Activated CD4-positive, alpha-beta T cell treated with anti-CD3 and anti-CD28 coated beads, Interleukin-2, amount 10 ng/mL, durations not matched to agents 7 days and 5 days (primary cell): ENCODE data around the gene MANSC1. TPM values are rescaled to one million over a fixed set of nuclear protein-coding genes. Genes with fewer than 3 reads are reported as not detected.
"Not testable (repeated sequence)": the region's sequence is repeated elsewhere in the genome, so short reads cannot be mapped to it uniquely, and the experiment has no call there.

Experiments
- CTCF ChIA-PET: fragments of 350-600 bp; sonication (Branson Sonifier 250); formaldehyde crosslinking; loops from one replicate; lab custom pipeline; 2021; ENCODE audit warnings: antibody characterized with exemption; lab: Charles Lee
- POLR2A ChIA-PET: fragments of 350-600 bp; sonication (Branson Sonifier 250); formaldehyde crosslinking; loops from one replicate; lab custom pipeline; 2021; ENCODE audit warnings: antibody characterized with exemption; lab: Charles Lee
- DNase-seq: peaks from one replicate; pipeline ENCODE4 v3.0.0-alpha.2; 2020
- H3K27ac Mint-ChIP-seq: one replicate; pipeline ENCODE4 v1.8.0; 2021; ENCODE audit warnings: mild to moderate bottlenecking, moderate library complexity, mixed read lengths
- H3K27me3 Mint-ChIP-seq: one replicate; pipeline ENCODE4 v1.8.0; 2021; ENCODE audit warnings: mixed read lengths
- H3K36me3 Mint-ChIP-seq: one replicate; pipeline ENCODE4 v1.8.0; 2021; ENCODE audit warnings: low read depth, mixed read lengths
- H3K4me1 Mint-ChIP-seq: one replicate; pipeline ENCODE4 v1.8.0; 2021; ENCODE audit warnings: mixed read lengths
- H3K4me3 Mint-ChIP-seq: one replicate; pipeline ENCODE4 v1.8.0; 2021; ENCODE audit warnings: mild to moderate bottlenecking, moderate library complexity, mixed read lengths
- H3K9me3 Mint-ChIP-seq: one replicate; pipeline ENCODE4 v1.8.0; 2021; ENCODE audit warnings: mixed read lengths
- total RNA-seq, 2 experiments: library from RNA; stranded (reverse); gene quantifications; one replicate each; pipeline ENCODE4 v1.2.3, GENCODE V29; 2021

MANSC1 gene
- total RNA-seq, 2 experiments from 2014 or later = 0.25 to 0.27 TPM

DNA sequence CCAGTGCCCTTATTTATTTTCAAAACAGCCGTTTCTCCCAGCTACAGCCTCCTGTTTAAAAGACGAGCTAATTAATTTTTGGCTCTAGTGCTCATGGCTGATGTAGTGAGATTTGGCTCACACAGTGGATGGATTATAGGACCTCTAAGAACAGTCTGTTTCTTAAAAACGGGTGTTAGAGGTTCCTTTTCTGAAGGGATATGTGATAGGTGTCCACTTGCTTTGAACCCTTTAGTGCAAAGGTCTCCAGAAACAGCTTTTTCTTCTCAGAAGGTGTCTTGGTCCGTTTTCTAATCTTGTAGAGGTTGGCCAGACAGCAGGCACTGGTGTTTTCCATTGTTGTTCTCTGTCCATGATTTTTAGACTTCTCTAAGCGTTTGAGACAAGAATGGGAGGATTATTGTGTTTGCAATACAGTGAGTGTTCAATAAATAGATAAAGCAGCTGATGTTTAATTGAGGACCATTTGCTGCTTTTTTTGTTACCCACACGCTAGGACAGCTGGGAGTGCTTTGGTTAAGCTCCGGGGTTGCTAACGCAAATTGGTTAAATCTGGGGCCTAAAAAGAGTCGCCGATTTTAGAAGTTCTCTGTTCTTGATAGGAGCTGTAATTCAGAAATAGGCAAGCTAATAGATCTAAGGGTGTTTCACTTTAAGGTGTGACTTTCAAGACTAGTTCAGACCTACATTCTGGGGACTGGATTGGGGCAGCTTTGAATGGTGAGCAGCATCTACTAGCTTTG, 7.8 kb upstream of the MANSC1 start:
- no peak for DNase-seq
- ChIA-PET POLR2A (interaction anchor here (0.6 to 1.3 kb wide), 6 partner anchors 117 to 709 kb away, joined by 3 to 5 read pairs (median 3); partner anchors contain the start of gene ETV6), CTCF (interaction anchor here (0.6 to 3.8 kb wide), 23 partner anchors 9 to 443 kb away, joined by 3 to 24 read pairs (median 4); no protein-coding TSS in a partner anchor)
- Mint-ChIP-seq H3K27ac (peak overlapping the region; percentile 96), H3K9me3 (no peaks in the 10 kb centered on the region), H3K36me3 (peaks cover 12% of the 10 kb centered on the region), H3K27me3 (no peaks in the 10 kb centered on the region), H3K4me3 (peak overlapping the region; percentile 85), H3K4me1 (peaks cover 53% of the 10 kb centered on the region)

DNA sequence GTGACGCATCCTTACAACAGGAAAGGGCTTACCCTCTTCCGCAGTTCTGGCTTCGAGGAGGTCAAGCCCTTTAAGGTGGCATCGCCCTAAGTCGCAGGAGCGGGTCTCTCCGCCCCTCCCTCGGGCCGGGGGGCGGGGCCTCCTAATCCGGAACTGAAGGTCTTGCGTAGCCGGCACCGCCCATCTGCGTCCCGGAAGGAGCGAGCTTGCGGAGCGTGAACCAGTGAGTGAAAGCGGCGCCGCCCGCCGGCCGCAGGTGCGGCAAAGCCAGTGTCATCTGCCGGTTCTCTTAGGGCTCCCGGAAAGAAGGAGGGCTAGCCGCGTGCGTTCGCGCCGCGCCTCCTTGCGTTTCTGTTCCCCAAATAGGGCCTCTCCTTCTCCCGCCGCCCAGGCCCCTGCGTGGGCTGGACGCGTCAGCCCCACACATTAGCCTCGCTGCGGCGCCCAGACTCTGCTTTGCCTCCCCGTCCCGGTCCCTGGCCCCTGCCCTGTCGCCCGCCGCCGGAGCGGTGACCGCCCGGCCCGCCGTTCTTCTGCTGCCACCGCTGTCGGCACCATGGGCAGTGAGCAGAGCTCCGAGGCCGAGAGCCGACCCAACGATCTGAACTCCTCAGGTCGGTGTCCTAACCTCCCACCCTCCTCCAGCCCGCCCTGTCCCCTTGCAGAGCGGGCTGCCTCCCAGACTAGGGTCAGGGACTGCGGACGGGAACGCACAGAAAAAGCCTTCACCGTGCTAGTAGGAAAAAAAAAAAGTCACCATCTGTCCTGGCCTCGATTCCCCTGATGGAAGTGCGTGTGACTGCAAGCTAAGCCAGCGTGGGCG, 7.1 kb upstream of the MANSC1 start, which contains the start of gene BORCS5:
TSS of gene BORCS5 (plus strand) at position 183 of the 823 bp plus-strand sequence. CDS start at position 557, 374 bp downstream.
- Mint-ChIP-seq H3K4me1 (peaks cover 49% of the 10 kb centered on the region), H3K9me3 (no peaks in the 10 kb centered on the region), H3K27me3 (no peaks in the 10 kb centered on the region), H3K4me3 (peak within 1 kb of the TSS; percentile 85), H3K36me3 (peaks cover 10% of the 10 kb centered on the region), H3K27ac (peak within 1 kb of the TSS; percentile 96)
- ChIA-PET POLR2A (interaction anchor here (0.6 to 1.4 kb wide), 12 partner anchors 18 to 708 kb away, joined by 3 to 7 read pairs (median 4); partner anchors contain the start of gene ETV6), CTCF (interaction anchor here (0.6 to 3.8 kb wide), 25 partner anchors 9 to 855 kb away, joined by 3 to 24 read pairs (median 3); no protein-coding TSS in a partner anchor)
- peak; percentile 99 for DNase-seq

DNA sequence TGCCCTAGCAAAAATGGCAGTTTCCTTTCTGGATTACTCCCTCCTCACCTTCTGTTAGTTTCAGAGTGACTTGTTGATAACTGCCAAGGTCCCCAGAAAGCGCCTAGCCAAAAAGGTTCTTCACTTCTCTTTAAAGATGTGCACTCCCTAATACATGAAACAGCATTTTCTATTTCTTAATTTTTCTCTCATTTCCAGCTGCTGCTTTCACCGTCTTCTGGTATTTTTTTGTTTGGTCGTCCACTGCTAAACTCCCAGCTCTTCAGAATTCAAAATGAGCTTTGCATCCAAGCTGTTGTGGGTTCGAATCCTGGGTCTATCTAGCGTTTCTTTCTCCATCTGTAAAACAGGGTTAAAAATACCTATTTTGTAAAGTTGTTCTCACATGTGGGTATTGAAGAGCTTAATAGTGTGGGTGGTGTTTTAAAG, 6.4 kb upstream of the MANSC1 start:
- no peaks in the 10 kb centered on the region for H3K27me3 Mint-ChIP-seq
- no peak for DNase-seq
- CTCF ChIA-PET = interaction anchor here (0.5 to 3.8 kb wide), 14 partner anchors 11 to 856 kb away, joined by 3 to 24 read pairs (median 3); no protein-coding TSS in a partner anchor

DNA sequence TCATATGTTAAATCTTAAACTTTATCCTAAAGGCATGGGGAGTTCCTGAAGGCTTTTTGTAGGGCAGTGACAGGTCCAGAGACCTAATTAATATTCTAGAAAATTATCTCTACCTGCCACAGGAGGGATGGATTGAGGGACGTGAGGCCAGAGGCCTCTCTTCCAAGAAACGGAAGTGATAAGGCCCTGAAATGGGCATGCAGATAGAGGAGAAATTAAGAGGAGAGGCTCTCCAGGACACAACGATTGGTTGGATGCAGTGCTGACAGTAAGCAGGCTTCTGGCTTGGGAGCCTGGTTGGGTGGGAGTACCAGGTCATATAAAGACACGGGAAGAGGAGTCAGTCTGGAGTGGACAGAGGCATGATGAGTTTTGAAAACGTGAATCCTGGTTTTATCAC, 3.8 kb upstream of the MANSC1 start:
- H3K27ac Mint-ChIP-seq = no peak overlapping the region
- ChIA-PET POLR2A (no interaction called here), CTCF (no interaction called here)
- no peak for DNase-seq
- H3K9me3 Mint-ChIP-seq = no peaks in the 10 kb centered on the region
- peaks cover 5% of the 10 kb centered on the region for H3K36me3 Mint-ChIP-seq
- peaks cover 43% of the 10 kb centered on the region for H3K4me1 Mint-ChIP-seq
- no peak overlapping the region for H3K4me3 Mint-ChIP-seq
- H3K27me3 Mint-ChIP-seq = no peaks in the 10 kb centered on the region

More for the DNA sequence above, 6.4 kb upstream of the MANSC1 start:
- Mint-ChIP-seq H3K4me1 (peaks cover 43% of the 10 kb centered on the region), H3K9me3 (no peaks in the 10 kb centered on the region), H3K36me3 (peaks cover 8% of the 10 kb centered on the region), H3K27ac (peak overlapping the region; percentile 96), H3K4me3 (peak overlapping the region; percentile 85)
- POLR2A ChIA-PET = interaction anchor here (0.6 to 1.4 kb wide), 6 partner anchors 18 to 370 kb away, joined by 3 to 7 read pairs (median 4); no protein-coding TSS in a partner anchor

DNA sequence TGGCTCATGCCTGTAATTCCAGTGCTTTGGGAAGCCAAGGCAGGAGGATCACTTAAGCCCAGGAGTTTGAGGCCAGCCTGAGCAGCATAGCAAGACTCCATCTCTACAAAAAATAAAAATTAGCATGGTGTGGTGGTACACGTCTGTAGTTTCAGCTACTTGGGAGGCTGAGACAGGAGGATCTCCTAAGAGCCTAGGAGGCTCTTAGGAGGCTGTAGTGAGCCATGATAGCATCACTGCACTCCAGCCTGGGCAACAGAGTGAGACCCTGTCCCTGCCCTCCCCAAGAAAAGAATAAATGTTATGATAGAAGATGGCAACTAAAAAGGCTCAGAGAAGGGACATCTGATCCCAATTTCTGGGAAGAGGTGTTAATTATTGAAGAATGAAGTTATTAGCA, 3.2 kb upstream of the MANSC1 start:
- Mint-ChIP-seq H3K4me3 (no peak overlapping the region), H3K27ac (peak overlapping the region; percentile 20), H3K36me3 (peaks cover 5% of the 10 kb centered on the region), H3K27me3 (no peaks in the 10 kb centered on the region), H3K4me1 (peaks cover 37% of the 10 kb centered on the region), H3K9me3 (no peaks in the 10 kb centered on the region)
- ChIA-PET POLR2A (no interaction called here), CTCF (no interaction called here)
- DNase-seq = no peak

DNA sequence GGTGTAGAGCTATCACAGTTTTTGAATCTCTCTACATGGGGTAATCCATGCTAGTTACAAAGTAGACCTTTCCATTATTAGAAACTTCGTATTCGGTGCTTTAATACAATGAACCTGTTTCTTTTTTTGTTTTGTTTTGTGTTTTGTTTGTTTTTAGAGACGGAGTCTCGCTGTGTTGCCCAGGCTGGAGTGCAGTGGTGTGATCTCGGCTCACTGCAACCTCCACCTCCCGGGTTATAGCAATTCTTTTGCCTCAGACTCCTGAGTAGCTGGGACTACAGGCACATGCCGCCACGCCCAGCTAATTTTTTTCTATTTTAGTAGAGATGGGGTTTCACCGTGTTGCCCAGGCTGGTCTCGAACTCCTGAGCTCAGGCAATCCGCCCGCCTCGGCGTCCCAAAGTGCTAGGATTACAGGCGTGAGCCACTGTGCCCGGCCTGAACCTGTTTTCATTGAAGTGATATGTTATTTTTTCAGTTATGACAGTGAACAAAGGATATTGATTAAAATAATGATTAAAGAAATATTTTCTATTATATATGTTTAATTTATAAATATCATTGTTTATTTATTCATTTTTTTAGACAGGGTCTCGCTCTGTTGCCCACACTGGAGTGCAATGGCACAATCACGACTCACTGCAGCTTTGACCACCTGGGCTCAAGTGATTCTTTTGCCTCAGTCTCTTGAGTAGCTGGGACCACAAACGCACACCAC, 1.6 kb upstream of the MANSC1 start:
- H3K27me3 Mint-ChIP-seq, DNase-seq, H3K36me3 Mint-ChIP-seq, H3K9me3 Mint-ChIP-seq, POLR2A ChIA-PET, H3K4me3 Mint-ChIP-seq, H3K27ac Mint-ChIP-seq: not testable (repeated sequence)
- CTCF ChIA-PET = interaction anchor here (0.6 to 1.0 kb wide), 3 partner anchors 14 to 461 kb away, joined by 3 read pairs; no protein-coding TSS in a partner anchor
- H3K4me1 Mint-ChIP-seq = peaks cover 34% of the 10 kb centered on the region

DNA sequence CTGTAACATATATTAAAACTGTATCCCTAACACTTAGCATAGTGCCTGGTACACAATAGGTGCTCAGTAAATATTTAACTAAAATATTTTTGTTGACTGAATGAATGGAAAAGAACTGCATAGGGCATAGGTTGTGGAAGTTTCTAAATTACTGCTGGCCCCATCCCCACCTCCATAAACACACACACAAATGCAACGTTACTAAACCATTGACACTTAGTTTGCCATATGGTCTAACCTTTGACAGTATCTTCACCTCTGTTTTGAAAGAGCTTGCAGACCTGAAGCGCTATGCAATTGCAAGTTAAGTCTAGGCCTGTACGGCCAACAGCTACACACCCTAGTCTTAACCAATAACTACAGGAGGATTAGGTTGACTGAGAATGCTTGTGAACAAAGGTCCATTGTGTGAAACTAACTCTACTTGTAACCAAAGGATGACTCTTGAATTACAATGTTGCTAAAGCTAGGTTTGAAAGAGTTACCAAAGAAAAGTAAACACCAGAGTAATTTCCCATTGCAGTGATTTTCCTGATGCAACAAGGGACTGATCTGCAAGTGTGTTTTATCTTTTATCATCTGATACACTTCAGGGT, 924 bp upstream of the MANSC1 start:
- ChIA-PET CTCF (interaction anchor here (0.9 to 1.0 kb wide), 2 partner anchors 14 to 462 kb away, joined by 3 read pairs; no protein-coding TSS in a partner anchor), POLR2A (no interaction called here)
- Mint-ChIP-seq H3K4me3 (peak overlapping the region; percentile 66), H3K27ac (peak overlapping the region; percentile 55), H3K36me3 (peaks cover 3% of the 10 kb centered on the region), H3K27me3 (no peaks in the 10 kb centered on the region), H3K4me1 (peaks cover 27% of the 10 kb centered on the region), H3K9me3 (no peaks in the 10 kb centered on the region)
- no peak for DNase-seq

DNA sequence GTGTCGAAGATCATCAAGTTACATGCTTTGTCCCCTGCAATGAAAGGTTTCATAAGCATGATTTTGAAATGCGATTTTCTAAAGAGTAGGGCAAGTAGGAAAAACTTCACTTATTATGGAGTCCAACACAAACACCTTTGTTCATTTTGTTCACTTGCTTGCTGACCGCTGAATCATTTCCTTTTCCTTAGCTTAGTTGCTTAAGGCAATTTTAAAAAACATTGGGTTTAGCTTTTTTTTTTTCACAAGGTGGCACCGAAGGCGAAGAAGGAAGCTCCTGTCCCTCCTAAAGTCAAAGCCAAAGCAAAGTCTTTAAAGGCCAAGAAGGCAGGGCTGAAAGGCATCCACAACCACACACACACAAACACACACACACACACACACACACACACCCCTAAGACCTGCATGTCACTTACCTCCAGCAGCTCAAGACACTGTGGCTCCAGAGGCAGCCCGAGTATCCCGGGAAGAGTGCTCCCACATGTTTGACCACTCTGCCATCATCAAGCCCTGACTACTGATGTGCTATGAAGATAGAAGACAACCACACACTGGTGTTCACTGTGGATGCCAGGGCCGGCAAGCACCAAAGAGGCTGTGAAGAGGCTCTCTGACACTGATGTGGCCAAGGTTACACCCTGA, 11.4 kb downstream of the MANSC1 start:
- Mint-ChIP-seq H3K27me3 (no peaks in the 10 kb centered on the region), H3K27ac (no peak overlapping the region), H3K9me3 (no peaks in the 10 kb centered on the region), H3K4me3 (no peak overlapping the region), H3K36me3 (no peaks in the 10 kb centered on the region), H3K4me1 (peaks cover 29% of the 10 kb centered on the region)
- ChIA-PET POLR2A (interaction anchor here (0.6 kb wide), 2 partner anchors 18 to 474 kb away, joined by 5 to 9 read pairs; partner anchors contain the start of gene DDX47), CTCF (interaction anchor here (0.8 to 1.5 kb wide), 6 partner anchors 9 to 399 kb away, joined by 3 to 5 read pairs (median 3); partner anchors contain the start of gene MANSC1)
- DNase-seq = no peak

DNA sequence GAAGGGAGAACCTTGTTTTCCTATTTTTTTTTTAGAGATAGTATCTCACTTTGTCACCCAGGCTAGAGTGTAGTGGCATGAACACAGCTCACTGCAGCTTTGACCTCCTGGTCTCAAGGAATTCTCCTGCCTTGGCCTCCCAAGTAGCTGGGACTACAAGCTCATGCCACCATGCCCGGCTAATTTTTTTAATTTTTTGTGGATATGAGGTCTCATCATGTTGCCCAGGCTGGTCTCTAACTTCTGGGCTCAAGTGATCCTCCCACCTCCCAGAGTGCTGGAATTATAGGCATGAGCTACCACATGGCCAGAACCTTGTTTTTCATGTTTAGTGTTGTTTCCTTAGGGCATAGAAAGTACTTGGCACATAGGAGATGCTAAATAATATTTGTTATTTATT, 13.5 kb downstream of the MANSC1 start:
- no peak overlapping the region for H3K4me3 Mint-ChIP-seq
- H3K27ac Mint-ChIP-seq = no peak overlapping the region
- no peaks in the 10 kb centered on the region for H3K27me3 Mint-ChIP-seq
- H3K4me1 Mint-ChIP-seq = peaks cover 32% of the 10 kb centered on the region
- no peaks in the 10 kb centered on the region for H3K9me3 Mint-ChIP-seq
- DNase-seq = no peak
- no peaks in the 10 kb centered on the region for H3K36me3 Mint-ChIP-seq
- ChIA-PET CTCF (interaction anchor here (0.9 to 1.7 kb wide), 3 partner anchors 9 to 400 kb away, joined by 3 to 9 read pairs (median 5); no protein-coding TSS in a partner anchor), POLR2A (no interaction called here)

DNA sequence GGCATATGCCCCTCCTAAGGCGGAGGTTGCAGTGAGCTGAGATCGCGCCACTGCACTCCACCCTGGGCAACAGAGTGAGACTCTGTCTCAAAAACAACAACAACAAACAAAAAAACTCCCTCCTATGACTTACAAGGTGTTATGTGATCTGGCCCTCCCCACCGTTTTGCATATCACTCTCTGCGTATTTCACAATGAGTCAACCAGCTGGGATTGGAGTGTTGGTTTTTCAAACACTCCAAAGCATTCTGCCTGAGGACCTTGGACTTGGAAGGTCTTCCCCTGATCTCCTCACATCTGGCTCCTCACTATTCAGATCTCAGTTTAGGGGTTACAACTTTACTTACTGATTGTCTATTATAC, 14.0 kb downstream of the MANSC1 start:
- Mint-ChIP-seq H3K27me3 (peaks cover 2% of the 10 kb centered on the region), H3K4me1 (peaks cover 32% of the 10 kb centered on the region), H3K27ac (no peak overlapping the region), H3K9me3 (no peaks in the 10 kb centered on the region), H3K4me3 (no peak overlapping the region), H3K36me3 (no peaks in the 10 kb centered on the region)
- ChIA-PET CTCF (interaction anchor here (0.9 to 1.7 kb wide), 3 partner anchors 9 to 400 kb away, joined by 3 to 9 read pairs (median 5); no protein-coding TSS in a partner anchor), POLR2A (no interaction called here)
- DNase-seq = no peak

DNA sequence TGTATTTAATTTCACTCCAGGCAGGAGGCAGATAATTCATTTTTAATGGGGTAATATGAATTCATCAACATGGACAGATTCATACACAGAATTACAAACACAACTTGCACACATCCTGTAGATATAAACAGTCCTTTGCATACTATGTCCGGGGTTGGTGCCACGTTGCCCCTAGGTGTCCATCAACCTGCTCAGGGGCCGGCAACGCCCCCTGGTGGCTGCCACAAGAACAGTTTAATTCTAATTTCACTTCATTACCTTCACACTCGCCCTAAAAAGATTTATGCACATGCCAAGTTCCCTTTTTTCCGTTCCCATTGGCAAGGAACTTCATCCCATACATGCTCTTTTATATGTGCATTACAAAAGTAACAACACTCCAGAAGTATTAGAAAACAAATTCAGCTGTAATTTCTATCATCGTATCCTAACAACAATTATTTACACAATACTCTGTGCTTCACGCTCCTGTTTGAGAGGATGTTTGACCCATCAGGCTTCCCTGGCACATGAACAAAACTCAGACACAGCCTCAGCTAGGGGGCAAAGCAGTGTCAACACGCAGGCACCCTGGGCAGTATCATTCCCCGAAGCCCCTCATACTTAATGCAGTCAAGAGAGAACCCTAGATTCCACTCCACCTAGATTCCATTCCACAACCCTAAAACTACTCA, 15.5 kb downstream of the MANSC1 start:
- Mint-ChIP-seq H3K27ac (no peak overlapping the region), H3K36me3 (no peaks in the 10 kb centered on the region), H3K4me1 (peaks cover 32% of the 10 kb centered on the region), H3K4me3 (no peak overlapping the region), H3K27me3 (peaks cover 8% of the 10 kb centered on the region), H3K9me3 (no peaks in the 10 kb centered on the region)
- ChIA-PET POLR2A (no interaction called here), CTCF (interaction anchor here (0.5 to 1.1 kb wide), 2 partner anchors 260 to 670 kb away, joined by 3 to 5 read pairs; no protein-coding TSS in a partner anchor)
- peak; percentile 60 for DNase-seq
